Stimulated activated CD4-positive, alpha-beta T cell treated with anti-CD3 and anti-CD28 coated beads, Interleukin-15, amount 100 ng/mL, for 1 hour (primary cell): ENCODE measurements around the gene TGM2.

Experiments used
- DNase-seq, 2 donors: peaks; one replicate each; pipeline ENCODE4 v3.0.0-alpha.2; 2020; ENCODE audit warnings: low read depth in 1 of 2, low spot score in 1 of 2

TGM2 gene

DNA sequence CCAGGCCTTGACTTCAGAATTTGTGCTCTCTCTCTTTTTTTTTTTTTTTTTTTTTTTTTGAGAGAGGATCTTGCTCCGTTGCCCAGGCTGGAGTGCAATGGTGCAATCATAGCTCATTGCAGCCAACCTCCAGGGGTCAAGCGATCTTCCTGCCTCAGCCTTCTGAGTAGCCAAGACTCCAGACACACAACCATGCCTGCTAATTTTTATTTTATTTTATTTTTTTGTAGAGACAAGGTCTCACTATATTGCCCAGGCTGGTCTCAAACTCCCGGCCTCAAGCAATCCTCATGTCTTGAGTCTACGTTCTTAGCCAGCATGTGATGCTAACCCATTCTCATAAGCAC, 19.4 kb downstream of the TGM2 start:
- DNase-seq, result no peak

DNA sequence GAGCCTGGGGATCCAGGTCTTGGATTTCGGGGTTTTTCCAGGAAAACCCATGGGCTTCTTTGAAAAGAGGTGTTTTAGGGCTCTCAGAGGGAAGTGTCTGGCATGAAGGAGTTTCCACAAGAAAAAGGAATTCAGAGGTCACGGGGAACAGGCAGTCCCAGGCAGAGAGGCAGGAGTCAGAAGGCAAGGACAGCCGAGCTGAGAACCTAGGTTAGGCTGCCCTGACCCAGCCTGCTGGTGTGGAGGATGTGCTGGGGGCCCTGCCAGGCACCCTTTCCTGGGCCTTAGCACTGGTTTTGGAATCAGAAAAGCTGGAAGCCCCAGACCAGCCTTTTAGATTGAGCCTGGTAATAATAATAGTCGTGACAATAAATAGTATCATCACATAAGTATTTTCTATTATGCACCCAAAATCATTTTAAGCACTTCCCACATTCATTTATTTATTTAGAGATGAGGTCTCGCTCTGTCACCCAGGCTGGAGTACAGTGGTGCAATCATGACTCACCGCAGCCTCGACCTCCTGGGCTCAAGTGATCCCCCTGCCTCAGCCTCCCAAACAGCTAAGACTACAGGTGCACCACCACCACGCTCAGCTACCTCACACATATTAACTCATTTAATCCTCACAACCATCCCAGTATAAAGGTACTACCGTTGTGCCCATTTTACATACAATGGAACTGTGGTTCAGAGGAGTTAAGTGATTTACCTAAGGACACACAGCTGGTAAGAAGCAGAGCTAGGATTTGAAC, 19.9 kb downstream of the TGM2 start:
- DNase-seq, result no peak

- DNase-seq, result no peak
Measured at GRCh38 chr20:38144598-38144973, 20.5 kb downstream of the TGM2 start.

DNA sequence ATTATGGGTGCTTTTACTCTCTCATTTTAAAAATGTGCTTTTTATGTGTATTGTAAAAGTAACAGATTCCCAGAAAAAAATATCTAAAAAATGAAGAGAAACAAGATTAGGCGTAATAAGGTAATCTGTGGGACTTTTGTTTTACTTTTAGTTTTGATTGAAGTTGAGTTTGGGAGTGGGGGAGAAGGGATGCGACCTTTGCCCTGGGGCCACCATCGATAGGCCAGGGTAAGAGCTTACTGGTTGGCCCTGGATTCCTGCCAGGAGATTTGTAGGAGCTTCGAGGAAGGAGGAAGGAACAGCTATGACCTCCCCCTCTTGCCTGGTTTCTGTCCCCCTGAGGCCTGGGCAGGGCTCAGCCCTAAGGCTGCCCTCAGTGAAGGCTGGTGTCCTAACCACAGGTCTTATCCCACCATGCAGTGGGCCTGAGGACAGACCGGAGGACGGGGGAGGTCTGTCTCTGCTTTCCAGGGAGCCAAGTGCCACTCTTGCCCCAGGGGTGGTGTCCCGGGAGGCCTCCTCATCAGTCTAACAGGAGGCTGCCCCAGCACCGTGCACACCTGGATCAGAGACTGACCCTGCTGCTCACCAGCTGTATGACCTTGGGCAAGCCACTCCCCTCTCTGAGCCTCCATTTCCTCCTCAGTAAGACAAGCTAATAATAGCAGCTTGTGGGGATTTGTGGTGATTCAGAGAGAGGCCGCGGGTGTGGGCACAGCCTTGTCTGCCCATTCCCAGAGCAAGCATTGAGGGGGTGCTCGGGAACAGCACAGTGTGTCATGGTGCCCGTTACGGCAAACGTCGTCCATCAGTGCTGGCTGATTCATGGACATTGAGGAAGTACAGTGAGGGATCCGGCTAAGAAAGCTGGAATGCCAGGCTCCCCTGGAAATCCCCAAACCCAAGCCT, 21.2 kb downstream of the TGM2 start:
- no peak for DNase-seq

GRCh38 chr20:38143238-38143645, 21.8 kb downstream of the TGM2 start:
- no peak for DNase-seq

- DNase-seq, result no peak
Measured at GRCh38 chr20:38141889-38142494, 23.1 kb downstream of the TGM2 start.

DNA sequence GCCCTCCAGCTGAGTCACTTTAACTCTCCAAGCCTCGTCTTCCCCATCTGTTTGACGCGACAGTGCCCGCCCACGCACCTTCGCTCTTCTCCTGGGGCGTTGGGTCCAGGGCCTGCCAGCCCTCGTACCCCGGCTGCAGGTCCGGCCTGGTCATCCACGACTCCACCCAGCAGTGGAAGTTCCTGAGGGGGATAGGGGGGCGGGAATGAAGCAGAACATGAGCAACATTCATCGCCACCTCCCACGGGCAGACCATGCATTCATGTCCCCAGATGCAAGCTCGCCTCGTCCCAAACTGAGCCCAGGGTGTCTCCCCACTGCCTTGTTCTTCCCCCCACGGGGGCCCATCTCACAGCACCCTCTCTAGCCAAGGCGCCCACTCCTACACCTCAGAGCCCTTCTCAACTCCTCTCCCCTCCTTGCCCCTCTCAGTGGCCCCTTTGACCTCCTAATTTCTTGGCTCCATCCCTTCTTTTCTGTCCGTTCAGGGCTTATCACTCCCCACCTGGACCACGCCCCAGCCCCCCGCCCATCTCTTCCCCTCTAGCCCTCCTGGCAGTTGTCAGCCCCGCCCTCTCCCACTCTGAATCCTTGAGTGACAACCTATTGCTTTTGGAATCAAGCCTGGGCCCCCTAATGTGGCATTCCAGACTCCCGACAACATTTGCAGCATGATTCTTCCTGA, 23.7 kb downstream of the TGM2 start:
- no peak for DNase-seq

- DNase-seq, result no peak
Measured at GRCh38 chr20:38139977-38140753, 24.9 kb downstream of the TGM2 start.

DNA sequence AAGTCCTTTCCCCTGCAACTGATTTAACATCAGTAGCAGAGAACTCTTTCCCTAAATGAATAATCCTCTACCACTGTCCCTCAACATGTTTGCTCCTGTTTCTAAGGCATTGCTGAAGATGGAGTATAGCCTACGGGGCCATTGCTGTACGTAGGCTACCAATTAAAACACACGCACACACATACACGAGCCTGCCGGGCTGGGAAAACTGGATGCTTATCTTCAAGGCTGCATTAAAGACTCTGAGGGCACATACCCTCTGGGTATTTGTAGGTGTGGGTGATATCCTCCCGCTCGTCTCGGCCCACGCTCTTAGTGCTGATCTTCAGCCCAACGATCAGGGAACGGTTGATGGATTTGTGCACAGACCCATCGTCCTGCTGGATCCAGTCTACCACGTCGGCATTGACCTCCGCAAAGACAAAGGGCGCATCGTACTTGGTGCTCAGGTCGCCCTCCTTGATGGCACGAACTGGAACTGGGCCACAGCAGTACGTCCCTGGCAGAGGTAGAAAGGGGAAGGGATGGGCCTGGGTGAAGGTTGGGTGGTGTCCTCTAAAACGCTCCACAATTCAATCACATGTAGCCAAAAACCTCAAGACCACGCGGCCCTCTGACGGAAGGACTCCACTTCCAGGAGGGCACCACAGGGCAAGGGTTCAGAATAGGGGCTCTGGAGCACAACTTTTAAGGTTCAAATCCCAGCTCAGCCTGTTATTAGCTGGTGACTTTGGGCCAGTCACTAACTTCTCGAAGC, 25.7 kb downstream of the TGM2 start:
- DNase-seq, result no peak

- no peak for DNase-seq
Measured at GRCh38 chr20:38138086-38138778, 26.8 kb downstream of the TGM2 start.

DNA sequence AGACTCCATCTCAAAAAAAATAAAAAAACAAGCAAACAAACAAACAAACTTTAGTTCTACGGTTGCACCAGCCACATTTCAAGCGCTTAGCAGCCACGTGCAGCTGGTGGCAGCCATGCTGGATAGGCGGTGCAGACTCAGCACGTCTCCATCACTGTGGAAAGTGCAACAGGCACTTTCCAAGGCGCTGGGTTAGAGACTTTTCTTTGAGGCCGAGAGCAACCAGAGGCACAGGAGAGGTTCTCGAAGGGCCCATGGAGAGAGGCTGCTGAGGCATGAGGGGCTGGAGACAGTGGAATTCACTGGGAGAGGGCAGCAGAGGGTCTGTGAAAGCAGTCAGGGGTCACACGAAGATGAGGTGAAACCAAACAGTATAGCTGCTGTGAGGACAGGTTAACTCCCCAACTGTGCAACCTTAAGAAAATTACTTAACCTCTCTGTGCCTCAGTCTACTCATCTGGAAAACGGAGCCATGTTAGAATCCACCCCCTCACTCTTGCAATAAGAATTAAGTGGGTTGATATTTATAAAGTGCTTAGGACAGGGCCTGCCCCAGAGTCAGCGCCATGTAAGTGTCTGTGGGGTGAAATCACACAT, 27.5 kb downstream of the TGM2 start:
- DNase-seq, result no peak

DNA sequence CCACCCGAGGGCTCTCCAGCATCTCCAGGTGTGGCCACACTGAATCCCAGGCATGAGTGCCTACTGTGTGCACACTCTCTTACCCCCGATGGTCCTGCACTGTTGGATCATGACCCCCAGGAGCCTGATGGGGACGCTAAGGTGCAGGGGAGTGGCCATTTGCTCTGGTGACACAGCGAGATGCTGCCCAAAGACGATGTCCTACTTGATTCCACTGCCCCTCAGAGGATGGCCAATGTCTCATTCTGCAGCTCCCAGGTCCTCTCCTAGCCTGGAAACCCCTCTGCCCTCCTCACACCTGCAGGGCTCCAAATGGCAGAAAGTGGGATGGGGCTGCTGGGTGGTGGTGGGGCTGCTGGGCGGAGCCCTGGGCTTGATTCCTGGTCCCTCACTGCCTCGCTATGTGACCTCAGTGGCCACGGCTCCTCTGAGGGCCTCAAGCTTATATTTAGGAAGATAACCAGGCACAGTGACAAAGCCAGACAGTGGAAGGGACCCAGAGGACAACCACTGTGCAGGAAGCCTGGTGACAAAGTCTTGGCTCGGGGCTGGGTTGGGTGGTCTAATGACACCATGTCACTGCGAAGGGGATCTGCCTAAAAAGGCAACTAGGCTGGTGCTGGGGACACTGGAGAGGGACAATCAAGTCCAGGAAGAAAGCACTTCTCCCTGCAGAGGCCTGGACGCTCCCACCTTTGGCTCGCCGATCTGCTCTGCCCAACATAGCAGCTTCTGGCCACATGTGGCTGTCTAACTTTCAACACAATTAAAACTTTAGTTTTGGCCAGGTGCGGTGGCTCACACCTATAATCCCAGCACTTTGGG, 28.4 kb downstream of the TGM2 start:
- no peak for DNase-seq

GRCh38 chr20:38135651-38136420, 29.2 kb downstream of the TGM2 start:
- DNase-seq, result no peak

GRCh38 chr20:38135271-38135650, 29.8 kb downstream of the TGM2 start:
- no peak for DNase-seq

DNA sequence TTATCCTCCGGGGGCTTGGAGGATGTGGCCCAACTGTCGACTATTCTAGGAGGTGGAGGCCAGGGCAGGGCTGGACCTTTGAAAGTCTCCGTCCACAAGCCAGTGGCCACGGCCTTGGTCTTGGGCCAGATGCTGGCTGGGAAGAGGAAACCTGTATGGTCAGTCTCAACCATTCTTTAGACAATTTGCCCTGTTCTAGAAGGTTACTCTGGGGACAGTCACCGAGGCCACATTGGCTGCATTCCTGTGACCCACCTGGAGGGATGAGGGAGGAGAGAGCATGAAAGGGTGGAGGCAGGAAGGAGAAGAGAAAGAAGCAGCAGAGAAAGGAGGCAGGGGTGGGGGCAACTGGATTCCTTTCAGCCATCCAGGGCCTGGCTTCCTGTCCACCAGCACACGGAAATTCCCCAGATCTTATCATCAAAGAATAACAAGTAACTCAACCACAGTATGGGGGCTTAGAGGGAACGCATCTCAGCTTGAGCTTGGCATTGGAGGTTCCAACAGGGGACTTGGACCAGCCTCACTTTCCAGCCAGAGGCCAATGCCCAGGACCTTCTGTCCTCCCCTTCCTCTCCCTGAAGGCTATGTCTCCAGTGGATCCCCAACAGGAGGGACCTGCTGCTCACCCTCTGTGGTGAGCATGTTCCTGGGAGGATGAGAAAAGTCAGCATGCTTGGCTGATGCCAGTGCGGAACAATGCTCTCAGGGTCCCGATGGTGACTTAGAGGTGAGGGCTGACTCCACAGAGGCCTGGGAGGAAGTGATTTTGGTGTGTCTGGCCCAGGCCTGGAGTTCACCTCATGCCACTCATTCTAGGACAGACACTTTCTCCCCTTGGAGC, 30.4 kb downstream of the TGM2 start:
- DNase-seq, result no peak

DNA sequence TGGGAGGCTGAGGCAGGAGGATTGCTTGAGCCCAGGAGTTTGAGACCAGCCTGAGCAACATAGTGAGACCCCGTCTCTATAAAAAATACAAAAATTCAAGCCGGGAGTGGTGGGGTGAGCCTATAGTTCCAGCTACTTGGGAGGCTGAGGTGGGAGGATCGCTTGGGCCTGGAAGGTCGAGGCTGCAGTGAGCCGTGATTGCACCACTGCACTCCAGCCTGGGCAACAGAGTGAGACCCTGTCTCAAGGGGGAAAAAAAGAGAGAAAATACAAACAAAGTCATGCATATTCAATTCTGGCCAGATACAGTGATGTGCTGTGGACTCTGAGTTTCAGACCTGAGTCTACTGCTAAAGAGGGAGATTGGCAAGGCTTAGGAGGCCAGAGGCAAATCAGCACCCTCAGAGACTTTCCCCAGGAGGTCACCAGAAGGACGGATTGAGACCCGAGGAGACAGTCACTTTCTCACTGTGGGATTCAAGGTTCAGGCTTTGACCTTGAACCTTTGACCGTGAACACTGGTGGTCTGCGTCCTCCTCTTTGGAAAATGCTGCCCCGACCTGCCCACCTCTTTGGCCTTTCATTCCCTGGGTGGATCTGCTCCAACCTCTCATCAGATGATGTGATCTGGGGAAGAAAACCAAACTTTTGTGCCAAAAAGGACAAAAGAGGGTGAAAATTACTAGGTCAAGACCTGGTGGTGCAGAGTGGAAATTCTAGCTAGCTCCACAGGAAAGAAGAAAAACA, 31.2 kb downstream of the TGM2 start:
- DNase-seq, result no peak
